GM13977 (cell line): ENCODE measurements around the gene KANK3.

Source experiments
- DNase-seq: peaks from one replicate; pipeline ENCODE4 v3.0.0; 2012; ENCODE audit warnings: low spot score
- CTCF ChIP-seq: IDR thresholded peaks from 2 replicates; pipeline ENCODE4 v1.5.1; 2012; ENCODE audit warnings: mild to moderate bottlenecking, control low read depth; ENCODE audit not compliant: insufficient read depth; ENCODE audit errors: extremely low read depth, missing control alignments
- in situ Hi-C: fragments of 300-500 bp; cut with MboI; formaldehyde crosslinking; loops from one replicate; pipeline ENCODE4 v1.12.0; 2022; ENCODE audit warnings: low sequenced_read_pairs, low pct_unique_long_range_greater_than_20kb, mixed read lengths, inconsistent platforms; ENCODE audit not compliant: unreplicated experiment

KANK3 gene

GRCh38 chr19:8334458-8335342, 8.4 kb downstream of the KANK3 start:
- DNase-seq = peak; percentile 86
- no peak for TF ChIP-seq CTCF
- in situ Hi-C loops = no loop called here

GRCh38 chr19:8333767-8334457, 9.2 kb downstream of the KANK3 start:
- no peak for TF ChIP-seq CTCF
- no peak for DNase-seq

GRCh38 chr19:8332976-8333766, 9.9 kb downstream of the KANK3 start:
- in situ Hi-C loops = no loop called here
- DNase-seq = no peak

More at GRCh38 chr19:8333767-8334457, 9.2 kb downstream of the KANK3 start:
- in situ Hi-C loops = no loop called here

GRCh38 chr19:8331263-8331845, 11.7 kb downstream of the KANK3 start:
- TF ChIP-seq CTCF = no peak
- in situ Hi-C loops = no loop called here
- no peak for DNase-seq

More at GRCh38 chr19:8332976-8333766, 9.9 kb downstream of the KANK3 start:
- TF ChIP-seq CTCF = no peak

GRCh38 chr19:8329996-8330395, 13.1 kb downstream of the KANK3 start:
- no peak for TF ChIP-seq CTCF
- no peak for DNase-seq
- in situ Hi-C loops = no loop called here

GRCh38 chr19:8325454-8325853, 17.6 kb downstream of the KANK3 start:
- no peak for DNase-seq
- in situ Hi-C loops = no loop called here
- no peak for TF ChIP-seq CTCF
